Measurements from ENCODE around the gene SP7.

DNA sequence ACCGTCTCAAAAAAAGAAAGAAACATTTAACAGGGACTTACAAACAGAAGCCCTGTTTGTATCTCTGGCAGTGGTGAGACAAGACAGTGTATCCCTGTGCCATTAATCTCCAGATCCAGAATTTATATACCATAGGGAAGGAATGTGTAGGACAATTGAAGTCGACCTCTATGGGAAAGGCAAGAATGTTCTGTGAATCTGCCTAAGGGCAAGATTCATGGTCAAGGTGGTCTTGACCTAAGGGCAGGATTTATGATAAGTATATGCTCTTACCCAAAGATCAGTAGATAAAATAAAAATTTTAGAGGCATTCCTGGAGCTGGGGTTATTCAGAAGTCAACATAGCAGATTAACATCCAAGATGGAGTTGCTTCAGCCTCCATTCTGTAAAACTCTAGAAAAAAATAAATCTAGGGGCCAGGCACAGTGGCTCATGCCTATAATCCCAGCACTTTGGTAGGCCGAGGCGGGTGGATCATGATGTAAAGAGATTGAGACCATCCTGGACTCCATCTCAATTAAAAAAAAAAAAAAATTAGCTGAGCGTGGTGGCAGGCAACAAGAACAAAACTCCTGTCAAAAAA lies 22.8 kb upstream of the SP7 start:
- TF ChIP-seq POLR2AphosphoS5 (IDR thresholded peaks at IDR 0.05; ENCODE audit: borderline replicate concordance, low read depth, low read length) (no peak), EZH2 (IDR thresholded peaks at IDR 0.05) (no peak)

All from SK-N-MC (cell line).